Measurements from ENCODE around the gene PPDPF. TPM values are rescaled to one million over a fixed set of nuclear protein-coding genes. Genes with fewer than 3 reads are reported as not detected.
A peak's percentile ranks its signal among the peaks of the same experiment; 100 is the strongest.

PPDPF gene
- total RNA-seq, 1 donor from 2014 or later, result 251 TPM

DNA sequence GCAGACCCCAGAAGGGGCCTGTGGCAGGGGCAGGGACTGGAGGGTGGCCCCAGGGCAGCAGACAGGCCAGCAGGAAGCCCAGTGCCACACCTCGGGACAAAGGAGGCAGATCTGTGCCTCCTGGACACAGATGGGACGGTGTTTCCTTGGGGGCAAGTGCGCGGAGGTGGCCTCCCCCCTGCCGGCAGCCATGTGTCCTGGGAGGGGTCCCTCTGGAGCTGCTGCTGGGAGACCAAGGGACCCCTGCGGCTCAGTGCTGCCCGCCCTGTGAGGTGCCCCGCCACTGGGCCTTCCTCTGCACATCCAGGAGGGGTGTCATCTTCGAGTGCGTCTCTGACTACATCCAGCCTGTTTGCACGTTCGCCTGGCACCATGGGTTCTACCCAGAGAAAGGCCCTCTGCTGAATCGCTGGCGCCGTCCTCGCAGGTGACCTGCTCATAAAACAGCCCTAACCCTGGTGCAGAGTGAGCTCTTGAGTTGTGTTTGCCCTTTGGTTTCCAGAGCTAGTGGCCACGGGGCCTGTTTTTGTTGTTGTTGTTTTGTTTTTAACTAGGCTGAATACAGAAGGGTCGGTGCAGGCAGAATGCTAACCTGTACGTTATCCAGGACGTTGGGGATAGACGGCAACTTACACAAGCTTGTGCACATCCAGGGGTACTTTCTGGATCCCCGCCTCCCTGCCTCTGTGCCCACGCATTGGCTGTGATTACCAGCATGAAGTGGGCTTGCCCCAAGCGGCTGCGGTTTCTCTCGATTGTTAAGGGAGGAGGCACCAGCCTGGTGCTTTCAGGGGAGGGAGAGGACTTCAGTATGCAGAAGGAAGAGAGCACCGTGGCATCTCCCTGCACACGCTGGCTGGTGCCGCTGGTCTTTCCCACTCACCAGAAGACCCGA, 46.8 kb upstream of the PPDPF start:
- no peaks in the 10 kb centered on the region for H3K9me3 Mint-ChIP-seq (ENCODE audit: unreplicated experiment)
- Histone ChIP-seq H3K27ac (ENCODE audit: low read depth, low read length) (no peak overlapping the region), H4K20me1 (ENCODE audit: insufficient read depth, low read length) (no peaks in the 10 kb centered on the region), H3K9me3 (ENCODE audit: insufficient read depth, low read depth, low read length) (no peaks in the 10 kb centered on the region), H3K79me2 (ENCODE audit: insufficient read depth, low read length) (no peaks in the 10 kb centered on the region), H3K27me3 (ENCODE audit: insufficient read depth, low read length) (peaks cover 38% of the 10 kb centered on the region), H2AFZ (ENCODE audit: low read depth, low read length) (no peak overlapping the region), H3K36me3 (ENCODE audit: insufficient read depth, low read length) (no peaks in the 10 kb centered on the region), H3K4me2 (ENCODE audit: low read length) (no peak overlapping the region), H3K4me3 (ENCODE audit: insufficient read depth, low read depth, low read length) (no peak overlapping the region), H3K4me1 (ENCODE audit: insufficient read depth, low read length) (no peaks in the 10 kb centered on the region), H3K9ac (ENCODE audit: low read length) (no peak overlapping the region)
- H3K4me3 Mint-ChIP-seq (ENCODE audit: unreplicated experiment), result no peak overlapping the region
- no peak overlapping the region for H3K27ac Mint-ChIP-seq (ENCODE audit: unreplicated experiment)
- peaks cover 38% of the 10 kb centered on the region for H3K27me3 Mint-ChIP-seq (ENCODE audit: low read depth, unreplicated experiment)
- FAIRE-seq, result no peak
- peaks cover 2% of the 10 kb centered on the region for H3K36me3 Mint-ChIP-seq (ENCODE audit: low read depth, unreplicated experiment)
- no peak for DNase-seq (ENCODE audit: low read depth)
- no peaks in the 10 kb centered on the region for H3K4me1 Mint-ChIP-seq (ENCODE audit: low read depth, unreplicated experiment)
- TF ChIP-seq, protein P1, sequence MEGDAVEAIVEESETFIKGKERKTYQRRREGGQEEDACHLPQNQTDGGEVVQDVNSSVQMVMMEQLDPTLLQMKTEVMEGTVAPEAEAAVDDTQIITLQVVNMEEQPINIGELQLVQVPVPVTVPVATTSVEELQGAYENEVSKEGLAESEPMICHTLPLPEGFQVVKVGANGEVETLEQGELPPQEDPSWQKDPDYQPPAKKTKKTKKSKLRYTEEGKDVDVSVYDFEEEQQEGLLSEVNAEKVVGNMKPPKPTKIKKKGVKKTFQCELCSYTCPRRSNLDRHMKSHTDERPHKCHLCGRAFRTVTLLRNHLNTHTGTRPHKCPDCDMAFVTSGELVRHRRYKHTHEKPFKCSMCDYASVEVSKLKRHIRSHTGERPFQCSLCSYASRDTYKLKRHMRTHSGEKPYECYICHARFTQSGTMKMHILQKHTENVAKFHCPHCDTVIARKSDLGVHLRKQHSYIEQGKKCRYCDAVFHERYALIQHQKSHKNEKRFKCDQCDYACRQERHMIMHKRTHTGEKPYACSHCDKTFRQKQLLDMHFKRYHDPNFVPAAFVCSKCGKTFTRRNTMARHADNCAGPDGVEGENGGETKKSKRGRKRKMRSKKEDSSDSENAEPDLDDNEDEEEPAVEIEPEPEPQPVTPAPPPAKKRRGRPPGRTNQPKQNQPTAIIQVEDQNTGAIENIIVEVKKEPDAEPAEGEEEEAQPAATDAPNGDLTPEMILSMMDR (IDR thresholded peaks at IDR 0.05; ENCODE audit: insufficient read depth, low read depth, low read length), result no peak

DNA sequence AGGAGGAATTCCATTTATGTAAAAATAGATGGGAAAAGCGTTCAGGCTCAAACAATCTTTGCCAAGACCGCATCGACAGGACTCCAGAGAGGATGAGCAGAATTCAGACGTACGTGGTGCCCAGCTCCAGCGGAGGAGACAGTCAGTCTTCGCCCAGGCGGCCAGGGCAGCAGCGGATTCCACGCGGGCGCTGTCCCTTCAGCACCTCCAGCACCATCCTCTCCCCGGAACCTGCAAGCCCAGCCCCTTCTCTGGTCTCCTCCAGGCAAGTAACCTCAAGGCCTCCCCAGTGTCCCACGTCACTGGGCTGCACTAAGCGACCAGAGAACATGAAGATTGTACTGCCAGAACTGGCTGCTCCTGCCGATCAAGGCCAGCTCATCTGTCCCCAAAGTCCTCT, 45.4 kb upstream of the PPDPF start:
- FAIRE-seq (no peak), DNase-seq (ENCODE audit: low read depth) (peak; percentile 6)
- H3K9ac ChIP-seq (ENCODE audit: low read length), result no peak overlapping the region
- H4K20me1 ChIP-seq (ENCODE audit: insufficient read depth, low read length), result no peaks in the 10 kb centered on the region
- H3K79me2 ChIP-seq (ENCODE audit: insufficient read depth, low read length), result no peaks in the 10 kb centered on the region
- H3K9me3 ChIP-seq (ENCODE audit: insufficient read depth, low read depth, low read length), result no peaks in the 10 kb centered on the region
- Mint-ChIP-seq H3K27ac (ENCODE audit: unreplicated experiment) (no peak overlapping the region), H3K4me1 (ENCODE audit: low read depth, unreplicated experiment) (no peaks in the 10 kb centered on the region), H3K36me3 (ENCODE audit: low read depth, unreplicated experiment) (peaks cover 2% of the 10 kb centered on the region), H3K9me3 (ENCODE audit: unreplicated experiment) (no peaks in the 10 kb centered on the region), H3K4me3 (ENCODE audit: unreplicated experiment) (no peak overlapping the region), H3K27me3 (ENCODE audit: low read depth, unreplicated experiment) (peaks cover 44% of the 10 kb centered on the region)
- H3K27me3 ChIP-seq (ENCODE audit: insufficient read depth, low read length), result peaks cover 33% of the 10 kb centered on the region
- no peaks in the 10 kb centered on the region for H3K4me1 ChIP-seq (ENCODE audit: insufficient read depth, low read length)
- no peak overlapping the region for H2AFZ ChIP-seq (ENCODE audit: low read depth, low read length)
- H3K36me3 ChIP-seq (ENCODE audit: insufficient read depth, low read length), result no peaks in the 10 kb centered on the region
- H3K4me3 ChIP-seq (ENCODE audit: insufficient read depth, low read depth, low read length), result no peak overlapping the region
- no peak overlapping the region for H3K27ac ChIP-seq (ENCODE audit: low read depth, low read length)
- no peak overlapping the region for H3K4me2 ChIP-seq (ENCODE audit: low read length)
- TF ChIP-seq EZH2 (IDR thresholded peaks at IDR 0.05; ENCODE audit: insufficient read depth, low read length), result no peak
- TF ChIP-seq, protein P1 (IDR thresholded peaks at IDR 0.05; ENCODE audit: insufficient read depth, low read depth, low read length), result no peak

DNA sequence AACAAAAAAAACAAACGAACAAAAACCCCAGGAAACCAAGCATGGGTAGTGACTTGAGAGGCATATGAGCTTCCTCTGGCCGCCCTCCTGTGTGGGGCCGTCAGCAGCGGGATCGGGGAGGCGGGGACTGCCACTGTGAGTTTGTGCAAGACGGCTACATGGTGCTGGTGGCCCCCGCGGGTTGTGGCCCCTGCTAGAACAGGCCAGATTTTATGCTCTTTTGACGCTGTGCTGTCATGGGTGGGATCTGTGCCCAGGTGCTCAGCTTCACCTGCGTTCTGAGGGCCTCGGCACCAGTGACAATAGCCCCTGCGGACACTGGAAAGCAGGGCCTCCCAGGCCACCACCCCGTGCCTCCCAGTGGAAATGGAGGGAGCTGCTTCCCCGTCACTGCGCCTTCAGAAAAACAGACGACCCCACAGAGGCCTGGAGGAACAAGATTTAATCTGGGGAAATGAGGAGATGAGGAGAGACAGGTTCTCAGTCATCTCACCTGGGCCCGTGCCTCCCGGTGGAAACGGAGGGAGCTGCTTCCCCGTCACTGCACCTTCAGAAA, 43.4 kb upstream of the PPDPF start:
- Histone ChIP-seq H3K4me2 (ENCODE audit: low read length) (no peak overlapping the region), H3K27me3 (ENCODE audit: insufficient read depth, low read length) (peaks cover 27% of the 10 kb centered on the region), H4K20me1 (ENCODE audit: insufficient read depth, low read length) (no peaks in the 10 kb centered on the region), H3K9me3 (ENCODE audit: insufficient read depth, low read depth, low read length) (no peaks in the 10 kb centered on the region), H3K79me2 (ENCODE audit: insufficient read depth, low read length) (no peaks in the 10 kb centered on the region), H3K4me3 (ENCODE audit: insufficient read depth, low read depth, low read length) (no peak overlapping the region), H2AFZ (ENCODE audit: low read depth, low read length) (no peak overlapping the region), H3K27ac (ENCODE audit: low read depth, low read length) (no peak overlapping the region), H3K36me3 (ENCODE audit: insufficient read depth, low read length) (no peaks in the 10 kb centered on the region), H3K4me1 (ENCODE audit: insufficient read depth, low read length) (no peaks in the 10 kb centered on the region), H3K9ac (ENCODE audit: low read length) (no peak overlapping the region)
- no peak for FAIRE-seq
- peaks cover 2% of the 10 kb centered on the region for H3K36me3 Mint-ChIP-seq (ENCODE audit: low read depth, unreplicated experiment)
- H3K27ac Mint-ChIP-seq (ENCODE audit: unreplicated experiment), result no peak overlapping the region
- DNase-seq (ENCODE audit: low read depth), result no peak
- H3K9me3 Mint-ChIP-seq (ENCODE audit: unreplicated experiment), result no peaks in the 10 kb centered on the region
- H3K4me3 Mint-ChIP-seq (ENCODE audit: unreplicated experiment), result no peak overlapping the region
- no peak for TF ChIP-seq EZH2 (IDR thresholded peaks at IDR 0.05; ENCODE audit: insufficient read depth, low read length)
- TF ChIP-seq, protein P1 (IDR thresholded peaks at IDR 0.05; ENCODE audit: insufficient read depth, low read depth, low read length), result no peak
- H3K27me3 Mint-ChIP-seq (ENCODE audit: low read depth, unreplicated experiment), result peaks cover 49% of the 10 kb centered on the region
- no peaks in the 10 kb centered on the region for H3K4me1 Mint-ChIP-seq (ENCODE audit: low read depth, unreplicated experiment)

All from astrocyte (in vitro differentiated cells and primary cell).